Liver (tissue), 9 donors: ENCODE measurements around the gene SUCLG2. TPM values are rescaled to one million over a fixed set of nuclear protein-coding genes. Genes with fewer than 3 reads are reported as not detected.

Experiments
- DNase-seq: peaks from one replicate; pipeline ENCODE4 v3.0.0-alpha.2; 2017; ENCODE audit warnings: low spot score
- H3K27ac ChIP-seq, 2 donors: one replicate each; pipeline ENCODE4 v1.7.0; 2013; ENCODE audit warnings: inconsistent platforms in 2 of 2, low read length in 2 of 2, control low read depth in 1 of 2, low read depth in 1 of 2, mild to moderate bottlenecking in 1 of 2
- H3K27me3 ChIP-seq, 4 donors: one replicate each; pipeline versions ENCODE4 v1.6.1 to v1.7.0; 2013; ENCODE audit warnings: low read length in 3 of 4, inconsistent platforms in 1 of 4, mild to moderate bottlenecking in 1 of 4, moderate library complexity in 1 of 4; ENCODE audit not compliant: control insufficient read depth in 4 of 4, insufficient read depth in 4 of 4
- H3K36me3 ChIP-seq, 4 donors: one replicate each; pipeline versions ENCODE4 v1.6.1 to v1.7.0; 2013; ENCODE audit warnings: low read length in 3 of 4, mild to moderate bottlenecking in 3 of 4, low read depth in 1 of 4, moderate library complexity in 1 of 4; ENCODE audit not compliant: control insufficient read depth in 4 of 4, insufficient read depth in 3 of 4
- H3K4me1 ChIP-seq, 4 donors: one replicate each; pipeline versions ENCODE4 v1.6.1 to v1.7.0; 2013; ENCODE audit warnings: low read length in 3 of 4, mild to moderate bottlenecking in 3 of 4, moderate library complexity in 1 of 4; ENCODE audit not compliant: control insufficient read depth in 4 of 4, insufficient read depth in 4 of 4
- H3K4me3 ChIP-seq, 3 donors: one replicate each; pipeline versions ENCODE4 v1.6.1 to v1.7.0; 2013; ENCODE audit warnings: low read length in 3 of 3, control low read depth in 1 of 3, low read depth in 1 of 3, mild to moderate bottlenecking in 1 of 3
- H3K9ac ChIP-seq, 2 donors: one replicate each; pipeline ENCODE4 v1.7.0; 2013; ENCODE audit warnings: low read length in 2 of 2, mild to moderate bottlenecking in 2 of 2, moderate library complexity in 2 of 2, control low read depth in 1 of 2, low read depth in 1 of 2
- H3K9me3 ChIP-seq, 4 donors: one replicate each; pipeline versions ENCODE4 v1.6.1 to v1.7.0; 2013; ENCODE audit warnings: low read length in 3 of 4; ENCODE audit not compliant: control insufficient read depth in 4 of 4
- ATF3 ChIP-seq: IDR thresholded peaks from 2 replicates; pipeline ENCODE4 v1.6.1; 2016; ENCODE audit warnings: antibody characterized with exemption
- CTCF ChIP-seq: fragments of 150-350 bp; IDR thresholded peaks from 2 replicates; pipeline ENCODE4 v1.5.1; 2017; ENCODE audit warnings: improper control_type of control experiment, low read depth, low read length; ENCODE audit not compliant: missing input control
- EGR1 ChIP-seq, 2 donors: IDR thresholded peaks; 2 replicates each; pipeline ENCODE4 v1.6.1; 2016 to 2018; ENCODE audit warnings: antibody characterized with exemption in 2 of 2, low read depth in 2 of 2
- FOXA1 ChIP-seq: IDR thresholded peaks from 2 replicates; pipeline ENCODE4 v1.6.1; 2016; ENCODE audit warnings: antibody characterized with exemption
- FOXA2 ChIP-seq: IDR thresholded peaks from 2 replicates; pipeline ENCODE4 v1.6.1; 2016; ENCODE audit warnings: antibody characterized with exemption
- GABPA ChIP-seq, 2 donors: IDR thresholded peaks in 1 of 2; conservative IDR thresholded peaks in 1 of 2; 2 replicates each; pipeline ENCODE4 v1.6.1; 2016; ENCODE audit warnings: antibody characterized with exemption in 2 of 2, mild to moderate bottlenecking in 1 of 2, moderate library complexity in 1 of 2
- JUND ChIP-seq, 2 donors: IDR thresholded peaks; 2 replicates each; pipeline ENCODE4 v1.6.1; 2016; ENCODE audit warnings: antibody characterized with exemption in 2 of 2
- MAX ChIP-seq: IDR thresholded peaks from 2 replicates; pipeline ENCODE4 v1.6.1; 2016; ENCODE audit warnings: antibody characterized with exemption
- NR2F2 ChIP-seq: IDR thresholded peaks from 2 replicates; pipeline ENCODE4 v1.6.1; 2016; ENCODE audit warnings: antibody characterized with exemption
- RAD21 ChIP-seq, 2 donors: IDR thresholded peaks; 2 replicates each; pipeline ENCODE4 v1.6.1; 2016; ENCODE audit warnings: antibody characterized with exemption in 2 of 2, mild to moderate bottlenecking in 2 of 2
- REST ChIP-seq: IDR thresholded peaks from 2 replicates; pipeline ENCODE4 v1.6.1; 2016; ENCODE audit warnings: antibody characterized with exemption, mild to moderate bottlenecking
- RXRA ChIP-seq, 2 donors: IDR thresholded peaks; 2 replicates each; pipeline ENCODE4 v1.6.1; 2017 to 2018; ENCODE audit warnings: antibody characterized with exemption in 2 of 2, mild to moderate bottlenecking in 1 of 2
- SP1 ChIP-seq: IDR thresholded peaks from 2 replicates; pipeline ENCODE4 v1.6.1; 2018; ENCODE audit warnings: antibody characterized with exemption, mild to moderate bottlenecking
- TAF1 ChIP-seq: conservative IDR thresholded peaks from 2 replicates; pipeline ENCODE4 v1.6.1; 2016; ENCODE audit warnings: antibody characterized with exemption, mild to moderate bottlenecking
- YY1 ChIP-seq: IDR thresholded peaks from 2 replicates; pipeline ENCODE4 v1.6.1; 2016; ENCODE audit warnings: antibody characterized with exemption, mild to moderate bottlenecking
- ZBTB33 ChIP-seq: IDR thresholded peaks from 2 replicates; pipeline ENCODE4 v1.6.1; 2016; ENCODE audit warnings: antibody characterized with exemption
- whole genome bisulfite sequencing: extraction: QIAGEN DNeasy Blood & Tissue Kit; methylation state at CpG from one replicate; pipeline ENCODE4 v1.1.7; 2013; 5-methylcytosine and 5-hydroxymethylcytosine counted together
- polyA plus RNA-seq, 2 donors: library from polyadenylated mRNA; stranded (reverse) in 1 of 2; unstranded in 1 of 2; fragments of 200-250 nt in 1 of 2; fragments of >200 nt in 1 of 2; fragmentation: Nextera tagmentation in 1 of 2; extraction: Ambion mirVana in 1 of 2; gene quantifications; one replicate each; pipeline versions ENCODE4 v1.2.1 to v1.2.3, GENCODE V29; 2013 to 2015
- total RNA-seq, 2 donors: library from RNA; depleted of rRNA; stranded (reverse); fragments of >200 nt; gene quantifications; one replicate each; pipeline ENCODE4 v1.2.3, GENCODE V29; 2014
- donor health status: healthy.
- donor health status: healthy.
- donor health status: healthy.
- donor health status: healthy.
- donor health status: healthy.

Gene SUCLG2
- total and polyA plus RNA-seq, 4 donors = 45.3 to 114 (median 92.8) TPM

- H3K4me1 ChIP-seq = no peaks in the 10 kb centered on the region
- no peak for TF ChIP-seq REST
- TF ChIP-seq RXRA (IDR thresholded peaks at IDR 0.05) = no peak
- TF ChIP-seq FOXA1 = no peak
- TF ChIP-seq EGR1 (IDR thresholded peaks at IDR 0.05; ENCODE audit: low read depth in 2 of 2) = no peak
- TF ChIP-seq JUND (IDR thresholded peaks at IDR 0.05) = no peak
- TF ChIP-seq MAX = no peak
- no peak for TF ChIP-seq CTCF
- TF ChIP-seq SP1 = no peak
- no peak for TF ChIP-seq ZBTB33
- TF ChIP-seq RAD21 (IDR thresholded peaks at IDR 0.05) = no peak
- TF ChIP-seq ATF3 = no peak
- TF ChIP-seq YY1 = no peak
- WGBS = 77% methylated on average over 1 of the region's 1 CpG
- no peaks in the 10 kb centered on the region for H3K9me3 ChIP-seq
- no peak overlapping the region for H3K4me3 ChIP-seq
- no peak for DNase-seq
- no peak overlapping the region for H3K27ac ChIP-seq
- H3K9ac ChIP-seq = no peak overlapping the region
- H3K36me3 ChIP-seq = peaks cover 0 to 2% (median under 1%) of the 10 kb centered on the region in 4 donors
- no peaks in the 10 kb centered on the region for H3K27me3 ChIP-seq
Observed at GRCh38 chr3:67486883-67487282, 167.5 kb downstream of the SUCLG2 start.

GRCh38 chr3:67484085-67484484, 170.3 kb downstream of the SUCLG2 start:
- H3K4me1 ChIP-seq = no peaks in the 10 kb centered on the region
- WGBS = 71% methylated on average over 3 of the region's 3 CpGs
- H3K27me3 ChIP-seq = no peaks in the 10 kb centered on the region
- no peaks in the 10 kb centered on the region for H3K36me3 ChIP-seq
- H3K27ac ChIP-seq = no peak overlapping the region
- no peaks in the 10 kb centered on the region for H3K9me3 ChIP-seq
- H3K4me3 ChIP-seq = no peak overlapping the region
- H3K9ac ChIP-seq = no peak overlapping the region
- DNase-seq = no peak
- TF ChIP-seq ATF3 (no peak), YY1 (no peak), RAD21 (IDR thresholded peaks at IDR 0.05) (no peak), NR2F2 (no peak), REST (no peak), EGR1 (IDR thresholded peaks at IDR 0.05; ENCODE audit: low read depth in 2 of 2) (no peak), RXRA (IDR thresholded peaks at IDR 0.05) (no peak), GABPA (IDR thresholded peaks at IDR 0.05 in 1 of 2, conservative IDR thresholded peaks at IDR 0.05 in 1 of 2) (no peak), FOXA2 (no peak), CTCF (no peak), SP1 (no peak), TAF1 (no peak)
